ENCODE data around the gene CELSR1. TPM values are rescaled to one million over a fixed set of nuclear protein-coding genes. Genes with fewer than 3 reads are reported as not detected.

The CELSR1 gene
- total RNA-seq, 2 experiments from 2014 or later: 3.7 to 5.2 TPM

DNA sequence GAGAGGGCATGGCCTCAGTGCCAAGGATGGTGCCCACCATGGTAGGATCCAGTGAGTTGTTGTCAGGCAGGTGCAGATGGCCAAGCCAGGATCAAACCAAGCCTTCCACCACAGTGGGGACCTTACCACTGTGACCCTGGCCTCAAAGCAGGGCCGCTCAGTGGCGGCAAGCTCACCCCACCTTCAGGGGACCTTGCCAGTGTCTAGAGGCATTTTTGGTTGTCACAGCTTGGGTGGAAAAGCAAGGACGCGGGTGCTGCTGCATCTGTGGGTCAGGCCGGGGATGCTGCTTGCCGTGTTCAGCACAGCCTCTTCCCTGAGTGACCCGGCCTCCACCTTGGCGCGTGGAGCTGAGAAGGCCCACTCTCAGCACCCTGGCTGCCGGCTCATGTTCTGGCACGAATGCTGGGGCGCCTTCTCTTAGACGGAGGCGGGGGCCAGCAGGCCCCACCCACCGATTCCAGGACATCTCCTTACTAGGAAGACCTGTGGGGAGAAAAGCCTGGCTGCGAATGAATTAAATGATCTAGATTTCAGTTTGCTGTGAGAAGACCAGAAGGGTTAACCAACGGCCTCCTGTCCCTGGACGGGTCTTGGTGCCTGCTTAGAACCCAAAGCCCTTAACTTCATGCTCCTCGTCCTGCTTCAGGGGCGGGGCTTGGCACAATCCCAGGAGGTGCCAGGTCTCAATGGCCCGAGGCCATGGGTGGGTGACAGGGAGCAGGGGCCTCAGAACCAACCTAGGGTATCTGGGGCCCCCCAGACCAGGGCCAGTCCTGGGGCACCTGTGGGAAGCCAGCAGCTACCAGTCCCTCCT is 183.0 kb downstream of the CELSR1 start:
- H3K4me1 ChIP-seq (ENCODE audit: insufficient read depth, low read length, poor library complexity, severe bottlenecking): no peaks in the 10 kb centered on the region
- H3K36me3 ChIP-seq (ENCODE audit: insufficient read depth, low read length): peaks cover 75% of the 10 kb centered on the region
- H3K4me3 ChIP-seq (ENCODE audit: low read depth, low read length, poor library complexity, severe bottlenecking): no peak overlapping the region
- ChIA-PET CTCF (ENCODE audit: unreplicated experiment) (no interaction called here), POLR2A (no interaction called here)
- no peak overlapping the region for H2AFZ ChIP-seq (ENCODE audit: low read length)
- no TSS peak for BruUV-seq (replicated peaks)
- H3K9me2 ChIP-seq (ENCODE audit: insufficient read depth, low read length): no peaks in the 10 kb centered on the region
- no peaks in the 10 kb centered on the region for H3K9me3 ChIP-seq (ENCODE audit: low read length)
- no peaks in the 10 kb centered on the region for H3K79me2 ChIP-seq (ENCODE audit: insufficient read depth, low read depth, low read length)
- DNase-seq (ENCODE audit: low spot score): no peak
- TF ChIP-seq CTCF (conservative IDR thresholded peaks at IDR 0.05; ENCODE audit: low read length): no peak
- TF ChIP-seq EZH2phosphoT487 (IDR thresholded peaks at IDR 0.05; ENCODE audit: borderline replicate concordance, low read depth, low read length): no peak
- H4K20me1 ChIP-seq (ENCODE audit: insufficient read depth, low read length): 0 out of 2 replicates have a peak, but pooled peaks cover 5% of the 10 kb centered on the region
- intact Hi-C loops (cut with micrococcal nuclease; ENCODE audit: unreplicated experiment): no loop called here
- H3K4me2 ChIP-seq (ENCODE audit: low read length): no peak overlapping the region
- H3K27ac ChIP-seq (ENCODE audit: low read depth, low read length, poor library complexity, severe bottlenecking): no peak overlapping the region

GRCh38 chr22:46353483-46354105 is 183.8 kb downstream of the CELSR1 start:
- no peaks in the 10 kb centered on the region for H3K9me3 ChIP-seq (ENCODE audit: low read length)
- H3K4me2 ChIP-seq (ENCODE audit: low read length): no peak overlapping the region
- no peaks in the 10 kb centered on the region for H3K9me2 ChIP-seq (ENCODE audit: insufficient read depth, low read length)
- ChIA-PET POLR2A (no interaction called here), CTCF (ENCODE audit: unreplicated experiment) (no interaction called here)
- no peak overlapping the region for H3K27ac ChIP-seq (ENCODE audit: low read depth, low read length, poor library complexity, severe bottlenecking)
- peaks cover 82% of the 10 kb centered on the region for H3K36me3 ChIP-seq (ENCODE audit: insufficient read depth, low read length)
- DNase-seq (ENCODE audit: low spot score): no peak
- H3K4me1 ChIP-seq (ENCODE audit: insufficient read depth, low read length, poor library complexity, severe bottlenecking): no peaks in the 10 kb centered on the region
- no peaks in the 10 kb centered on the region for H3K79me2 ChIP-seq (ENCODE audit: insufficient read depth, low read depth, low read length)
- intact Hi-C loops (cut with micrococcal nuclease; ENCODE audit: unreplicated experiment): no loop called here
- H4K20me1 ChIP-seq (ENCODE audit: insufficient read depth, low read length): 0 out of 2 replicates have a peak, but pooled peaks cover 6% of the 10 kb centered on the region
- BruUV-seq (replicated peaks): no TSS peak
- no peak overlapping the region for H2AFZ ChIP-seq (ENCODE audit: low read length)
- TF ChIP-seq CTCF (conservative IDR thresholded peaks at IDR 0.05; ENCODE audit: low read length) (no peak), EZH2phosphoT487 (IDR thresholded peaks at IDR 0.05; ENCODE audit: borderline replicate concordance, low read depth, low read length) (no peak)
- H3K4me3 ChIP-seq (ENCODE audit: low read depth, low read length, poor library complexity, severe bottlenecking): no peak overlapping the region

Measured in OCI-LY7 (cell line).